GM18951 (cell line): ENCODE measurements around the gene TCTN1.
"Not testable (repeated sequence)": the region's sequence is repeated elsewhere in the genome, so short reads cannot be mapped to it uniquely, and the experiment has no call there.

Experiments
- POLR2A ChIP-seq: IDR thresholded peaks from 4 replicates; pipeline ENCODE4 v1.6.1; 2011; ENCODE audit warnings: mild to moderate bottlenecking; ENCODE audit not compliant: insufficient read length, insufficient read depth; ENCODE audit errors: extremely low read depth
- in situ Hi-C: fragments of 300-500 bp; cut with MboI; formaldehyde crosslinking; loops from one replicate; pipeline ENCODE4 v1.12.0; 2022; ENCODE audit warnings: low sequenced_read_pairs, mixed read lengths, inconsistent platforms; ENCODE audit not compliant: unreplicated experiment

TCTN1 gene

DNA sequence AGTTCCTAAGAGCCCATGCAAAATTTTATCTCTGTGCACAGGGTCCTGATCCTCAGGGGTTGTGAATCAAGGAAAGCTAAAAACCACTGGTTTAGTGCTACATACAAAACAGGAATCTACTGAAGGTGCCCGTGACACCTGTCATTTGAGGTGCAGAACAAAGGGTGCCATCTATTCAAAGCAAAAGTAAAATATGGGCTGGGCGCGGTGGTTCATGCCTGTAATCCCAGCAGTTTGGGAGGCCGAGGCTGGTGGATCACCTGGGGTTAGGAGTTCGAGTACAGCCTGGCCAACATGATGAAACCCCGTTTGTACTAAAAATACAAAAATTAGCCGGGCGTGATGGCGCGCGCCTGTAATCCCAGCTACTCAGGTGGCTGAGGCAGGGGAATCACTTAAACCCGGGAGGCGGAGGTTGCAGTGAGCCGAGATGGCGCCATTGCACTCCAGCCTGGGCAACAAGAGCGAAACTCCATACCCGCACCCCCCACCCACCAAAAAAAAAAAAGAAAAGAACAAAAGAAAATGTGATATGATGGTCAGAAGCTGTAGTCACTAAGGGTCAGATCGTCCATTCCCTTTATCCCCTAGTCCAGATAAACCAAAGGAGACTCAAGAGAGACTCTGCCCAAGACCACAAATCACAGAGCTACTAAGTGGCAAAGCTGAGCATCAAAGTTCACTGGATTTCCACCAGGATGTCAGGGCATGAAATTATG, 34.2 kb upstream of the TCTN1 start:
- in situ Hi-C loops: no loop called here
- TF ChIP-seq POLR2A: no peak

DNA sequence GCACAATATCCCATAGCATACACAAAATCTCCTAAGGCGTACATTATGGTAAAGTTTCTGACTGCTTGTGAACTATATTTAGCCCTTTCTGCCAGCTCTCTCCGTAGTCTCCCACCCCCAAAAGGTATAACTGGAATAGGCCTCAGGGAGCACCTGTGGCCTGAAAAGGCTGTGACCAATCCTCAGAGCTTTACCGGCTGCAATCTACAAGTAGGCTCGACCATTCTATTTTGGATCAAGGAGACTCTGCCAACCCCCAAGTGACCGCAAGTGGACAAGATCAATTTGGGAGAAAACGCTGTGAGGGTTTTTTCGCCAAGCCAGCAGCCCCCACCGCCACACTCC, 32.0 kb upstream of the TCTN1 start:
- in situ Hi-C loops: no loop called here
- TF ChIP-seq POLR2A: no peak

DNA sequence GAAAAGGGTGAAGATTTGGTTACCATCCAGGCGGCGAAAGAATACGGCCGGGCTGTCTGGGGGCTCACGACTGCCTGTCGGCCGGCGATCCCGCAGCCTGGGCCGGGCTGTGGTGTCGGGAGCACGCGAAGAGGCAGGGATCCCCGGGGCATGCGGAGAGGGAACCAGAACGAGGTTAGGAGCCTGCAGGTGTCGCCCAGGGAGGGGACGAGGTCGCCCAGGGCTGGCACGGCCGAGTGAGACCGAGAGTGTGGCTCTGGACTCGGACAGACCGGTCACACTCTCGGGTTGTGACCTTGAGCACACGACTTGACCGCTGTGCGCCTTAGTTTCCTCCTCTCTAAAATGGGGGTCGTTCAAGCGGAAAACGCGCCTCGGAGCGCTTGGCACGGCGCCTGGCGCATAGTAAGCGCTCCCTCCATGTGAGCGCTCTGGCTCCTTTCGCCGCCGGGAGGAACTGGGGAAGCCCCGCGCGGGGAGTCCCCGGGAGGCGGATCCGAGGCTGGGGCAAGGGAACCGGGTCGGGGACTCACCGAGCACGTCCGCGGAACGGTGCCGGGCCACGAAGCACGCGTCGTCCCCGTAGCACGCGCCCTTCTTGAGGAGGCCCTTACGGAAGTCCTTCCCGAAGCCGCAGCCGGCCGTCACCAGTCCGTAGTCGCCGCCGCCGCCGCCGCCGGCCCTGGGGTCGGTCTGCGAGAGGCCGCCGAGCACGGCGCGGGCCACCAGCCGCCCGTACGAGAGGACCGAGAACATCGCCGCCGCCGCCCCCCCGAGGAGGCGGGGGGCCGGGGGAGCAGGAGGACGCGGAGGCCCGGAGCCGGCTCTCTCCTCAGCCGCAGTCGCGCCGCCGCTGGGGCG, 31.4 kb upstream of the TCTN1 start:
- in situ Hi-C loops: no loop called here
- no peak for TF ChIP-seq POLR2A

DNA sequence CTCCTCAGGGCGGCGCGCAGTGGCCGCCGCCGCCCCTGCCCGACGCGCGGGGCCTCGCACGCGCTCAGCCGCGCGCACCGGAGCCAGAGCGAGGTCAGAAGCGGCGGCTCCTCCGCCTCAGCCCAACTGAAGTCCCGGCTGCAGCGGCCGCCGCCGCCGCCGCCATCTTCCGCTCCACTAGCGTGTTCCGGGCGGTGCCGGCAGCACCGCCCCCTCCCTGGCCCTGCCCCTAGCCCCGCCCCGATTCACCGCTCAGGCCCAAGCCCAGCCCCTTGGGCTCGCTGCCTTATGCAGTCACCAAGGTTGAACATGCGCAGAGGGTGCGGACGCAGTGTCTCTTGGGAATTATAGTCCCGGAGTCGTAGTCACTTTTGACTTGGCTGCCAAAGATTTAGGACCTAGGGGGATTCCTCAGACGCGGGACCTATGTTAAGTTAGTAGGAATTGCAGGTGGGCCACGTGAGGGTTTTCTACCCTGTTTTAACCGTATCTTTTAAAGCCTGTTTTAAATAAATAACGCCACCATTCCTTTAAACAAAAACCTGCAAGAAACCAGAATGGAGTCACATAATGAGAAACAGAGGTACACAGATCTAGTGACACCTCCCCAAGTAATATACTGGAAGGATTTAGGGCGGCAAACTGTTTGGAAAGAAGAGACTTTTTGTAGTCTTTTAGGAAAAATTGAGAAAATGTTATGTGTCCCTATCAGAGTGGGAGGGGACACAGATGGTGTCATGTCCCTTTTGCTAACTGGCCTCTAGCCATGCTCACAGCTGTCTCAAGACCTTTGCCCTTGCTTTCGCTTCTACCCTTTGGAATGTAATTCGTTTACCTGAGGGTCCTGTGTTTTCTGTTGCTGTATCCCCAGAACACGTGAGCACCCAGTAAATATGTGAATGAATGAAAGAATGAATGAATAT, 30.5 kb upstream of the TCTN1 start, which contains the start of gene PPTC7:
TSS of gene PPTC7 (minus strand) at position 182 of the 923 bp plus-strand sequence. CDS start 287 bp downstream, outside the sequence.
- peak; percentile 94 for TF ChIP-seq POLR2A
- in situ Hi-C loops: no loop called here

DNA sequence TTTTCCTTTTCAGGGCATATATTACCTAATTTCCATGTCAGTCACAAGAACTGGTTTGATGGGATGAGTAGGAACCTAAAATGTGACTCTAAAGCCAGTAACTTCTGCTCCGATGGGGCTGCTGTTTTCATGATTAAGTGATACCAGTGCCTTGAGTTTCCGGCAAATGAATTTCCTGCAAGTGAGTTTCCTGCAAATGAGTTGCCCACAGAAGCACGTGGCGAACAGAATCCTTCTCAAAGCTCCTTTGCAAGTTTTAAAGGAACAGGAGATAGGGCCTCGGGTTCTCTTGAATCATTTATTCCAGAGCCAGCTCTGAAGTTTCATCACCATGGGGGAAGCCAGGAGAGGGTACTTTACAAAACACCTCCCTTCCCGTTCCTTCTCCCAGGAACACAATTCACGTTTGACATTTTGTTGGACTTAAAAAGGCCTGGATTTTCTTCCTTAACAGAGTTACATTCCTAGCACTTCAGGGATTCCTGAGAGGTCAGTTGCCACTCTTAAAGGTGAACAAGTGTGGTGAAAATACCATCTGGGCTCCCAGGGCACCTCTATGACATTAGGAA, 28.6 kb upstream of the TCTN1 start:
- TF ChIP-seq POLR2A: no peak
- in situ Hi-C loops: no loop called here

DNA sequence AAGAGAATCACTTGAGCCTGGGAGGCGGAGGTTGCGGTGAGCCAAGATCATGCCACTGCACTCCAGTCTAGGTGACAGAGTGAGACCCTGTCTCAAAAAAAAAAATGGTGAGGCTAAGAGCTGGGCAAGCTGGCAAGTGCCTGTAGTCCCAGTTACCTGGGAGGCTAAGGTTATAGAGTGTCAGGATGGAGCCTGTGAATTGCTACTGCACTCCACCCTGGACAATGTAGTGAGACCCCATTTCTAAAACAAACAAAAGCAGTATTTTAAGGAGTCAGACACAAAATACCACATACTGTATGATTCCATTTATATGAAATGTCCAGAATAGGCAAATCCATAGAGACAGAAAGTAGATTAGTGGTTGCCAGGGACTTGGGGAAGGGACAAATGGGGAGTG, 26.8 kb upstream of the TCTN1 start:
- in situ Hi-C loops: not testable (repeated sequence)

DNA sequence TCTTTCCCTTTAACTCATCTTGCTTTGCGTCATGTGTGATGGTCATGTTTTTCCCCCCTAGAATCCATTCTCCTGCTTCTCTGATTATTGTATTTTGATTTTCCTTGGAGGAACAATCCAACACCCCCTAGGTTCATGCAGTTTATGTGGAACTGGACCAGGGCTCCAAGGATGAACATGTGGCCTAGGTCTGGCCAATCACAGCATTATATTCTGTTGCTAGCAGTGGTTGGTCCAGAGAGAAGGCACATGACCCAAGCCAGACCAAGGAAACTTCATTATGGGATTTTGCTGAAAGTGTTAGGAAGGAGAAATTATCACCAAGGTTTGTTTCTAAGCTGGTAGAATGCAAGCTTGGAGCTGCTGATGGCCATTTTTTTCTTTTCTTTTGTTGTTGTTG, 23.9 kb upstream of the TCTN1 start:
- TF ChIP-seq POLR2A: no peak
- in situ Hi-C loops: loop anchor here (5.0 kb wide), 1 partner anchor 78 kb away; no protein-coding TSS in a partner anchor

DNA sequence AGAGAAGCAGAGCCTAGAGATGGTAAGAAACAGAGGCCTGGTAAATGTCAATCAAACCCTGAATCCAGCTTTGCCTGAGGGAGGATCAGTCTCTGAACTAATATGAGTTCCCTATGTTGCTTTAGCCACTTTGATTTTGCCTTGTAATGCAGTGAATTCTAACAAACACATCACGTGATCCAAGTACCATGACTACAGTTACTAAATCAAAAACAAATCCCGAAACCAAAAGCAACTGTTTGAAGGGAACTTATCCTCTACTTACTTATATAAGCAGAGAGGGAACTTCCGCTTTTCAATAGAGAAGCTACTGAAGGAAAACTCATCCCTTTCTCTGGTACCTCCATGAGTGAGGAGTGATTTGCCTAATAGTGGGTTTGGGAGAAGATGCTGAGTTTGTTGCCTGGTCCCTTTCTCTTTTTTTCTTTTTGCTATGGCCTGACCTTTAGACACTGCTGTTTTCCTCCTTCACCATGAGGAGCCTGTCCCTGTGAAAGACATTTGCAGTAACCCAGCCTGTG, 23.1 kb upstream of the TCTN1 start:
- in situ Hi-C loops: loop anchor here (5.0 kb wide), 1 partner anchor 79 kb away; no protein-coding TSS in a partner anchor
- TF ChIP-seq POLR2A: no peak

DNA sequence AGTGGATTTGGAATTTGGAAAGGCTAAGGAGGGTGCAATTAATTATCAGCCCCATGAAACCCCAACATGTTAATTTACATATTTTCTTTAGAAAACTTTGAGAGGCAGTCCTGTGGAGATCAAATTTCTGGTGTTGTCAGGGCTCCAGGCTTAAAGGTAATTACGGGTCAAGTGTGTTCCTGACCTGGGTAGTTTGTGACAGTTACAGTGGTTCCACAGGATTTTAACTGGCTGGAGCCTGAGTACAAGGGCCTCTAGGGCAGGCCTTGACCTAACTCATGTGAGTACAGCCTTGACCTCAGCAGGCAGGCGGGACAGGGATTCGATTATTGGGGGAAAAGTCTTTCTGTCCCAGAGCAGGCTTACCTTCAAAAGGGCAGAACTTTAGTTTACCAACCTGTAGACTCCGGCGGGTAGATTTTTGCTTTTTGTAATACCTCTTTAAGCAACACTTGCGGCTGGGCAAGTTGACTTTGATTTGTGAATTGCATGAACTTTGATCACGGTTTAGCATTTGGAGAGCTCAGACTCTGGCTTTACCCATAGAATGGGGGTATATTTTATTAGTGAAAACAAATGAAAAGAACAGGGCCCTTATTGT, 22.4 kb upstream of the TCTN1 start:
- in situ Hi-C loops: loop anchor here (5.0 kb wide), 1 partner anchor 79 kb away; no protein-coding TSS in a partner anchor

DNA sequence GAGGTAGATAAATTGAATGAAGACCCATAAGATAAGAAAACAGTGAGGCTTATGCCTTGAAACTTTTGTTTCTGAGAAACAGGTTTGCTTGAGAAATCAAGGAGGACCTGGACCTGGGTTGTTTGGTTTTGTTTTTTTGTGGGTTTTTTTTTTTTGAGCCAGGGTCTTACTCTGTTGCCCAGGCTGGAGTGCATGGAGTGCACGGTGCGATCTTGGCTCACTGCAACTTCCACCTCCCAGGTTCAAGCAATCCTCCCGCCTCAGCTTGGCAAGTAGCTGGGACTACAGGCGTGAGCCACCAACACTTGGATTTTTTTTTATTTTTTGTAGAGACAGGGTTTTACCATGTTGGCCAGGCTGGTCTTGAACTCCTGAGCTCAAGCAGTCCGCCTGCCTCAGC, 21.9 kb upstream of the TCTN1 start:
- TF ChIP-seq POLR2A: no peak
- in situ Hi-C loops: loop anchor here (5.0 kb wide), 1 partner anchor 80 kb away; no protein-coding TSS in a partner anchor

More for the DNA sequence above, 22.4 kb upstream of the TCTN1 start:
- TF ChIP-seq POLR2A: no peak

DNA sequence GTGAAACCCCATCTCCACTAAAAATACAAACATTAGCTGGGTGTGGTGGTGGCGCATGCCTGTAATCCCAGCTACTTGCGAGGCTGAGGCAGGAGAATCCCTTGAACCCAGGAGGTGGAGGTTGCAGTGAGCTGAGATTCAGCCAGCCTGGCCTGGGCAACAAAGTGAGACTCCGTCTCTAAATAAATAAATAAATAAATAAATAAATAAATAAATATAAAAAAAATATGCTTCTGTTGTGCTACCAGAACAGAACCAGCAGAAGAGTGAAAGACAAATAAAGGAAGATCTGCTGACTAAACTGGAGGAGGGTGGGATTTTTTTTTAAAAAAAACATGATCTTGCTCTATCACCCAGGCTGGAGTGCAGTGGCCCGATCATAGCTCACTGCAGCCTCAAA, 21.0 kb upstream of the TCTN1 start:
- in situ Hi-C loops: loop anchor here (5.0 kb wide), 1 partner anchor 81 kb away; no protein-coding TSS in a partner anchor

DNA sequence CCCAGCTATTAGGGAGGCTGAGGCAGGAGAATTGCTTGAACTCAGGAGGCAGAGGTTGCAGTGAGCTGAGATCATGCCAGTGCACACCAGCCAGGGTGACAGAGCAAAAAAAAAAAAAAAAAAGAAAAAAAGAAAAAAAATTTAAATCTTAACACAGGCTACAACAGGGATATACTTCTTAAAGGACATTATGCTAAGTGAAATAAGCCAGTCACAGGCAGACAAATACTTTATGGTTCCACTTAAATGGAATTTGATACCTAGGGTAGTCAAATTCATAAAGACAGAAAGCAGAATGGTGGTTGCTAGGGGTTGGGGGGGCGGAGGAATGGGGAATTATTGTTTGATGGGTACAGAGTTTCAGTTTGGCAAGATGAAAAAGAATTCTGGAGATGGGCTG, 16.0 kb upstream of the TCTN1 start:
- TF ChIP-seq POLR2A: no peak
- in situ Hi-C loops: no loop called here
